GM21423 (cell line): Measurements from ENCODE around the gene CHURC1.

Source experiments
- ATAC-seq: cut with Tn5 transposase; IDR thresholded peaks from one replicate; pipeline ENCODE4 v1.9.1; 2021; ENCODE audit warnings: mild to moderate bottlenecking, moderate library complexity; ENCODE audit not compliant: unreplicated experiment

Gene CHURC1

DNA sequence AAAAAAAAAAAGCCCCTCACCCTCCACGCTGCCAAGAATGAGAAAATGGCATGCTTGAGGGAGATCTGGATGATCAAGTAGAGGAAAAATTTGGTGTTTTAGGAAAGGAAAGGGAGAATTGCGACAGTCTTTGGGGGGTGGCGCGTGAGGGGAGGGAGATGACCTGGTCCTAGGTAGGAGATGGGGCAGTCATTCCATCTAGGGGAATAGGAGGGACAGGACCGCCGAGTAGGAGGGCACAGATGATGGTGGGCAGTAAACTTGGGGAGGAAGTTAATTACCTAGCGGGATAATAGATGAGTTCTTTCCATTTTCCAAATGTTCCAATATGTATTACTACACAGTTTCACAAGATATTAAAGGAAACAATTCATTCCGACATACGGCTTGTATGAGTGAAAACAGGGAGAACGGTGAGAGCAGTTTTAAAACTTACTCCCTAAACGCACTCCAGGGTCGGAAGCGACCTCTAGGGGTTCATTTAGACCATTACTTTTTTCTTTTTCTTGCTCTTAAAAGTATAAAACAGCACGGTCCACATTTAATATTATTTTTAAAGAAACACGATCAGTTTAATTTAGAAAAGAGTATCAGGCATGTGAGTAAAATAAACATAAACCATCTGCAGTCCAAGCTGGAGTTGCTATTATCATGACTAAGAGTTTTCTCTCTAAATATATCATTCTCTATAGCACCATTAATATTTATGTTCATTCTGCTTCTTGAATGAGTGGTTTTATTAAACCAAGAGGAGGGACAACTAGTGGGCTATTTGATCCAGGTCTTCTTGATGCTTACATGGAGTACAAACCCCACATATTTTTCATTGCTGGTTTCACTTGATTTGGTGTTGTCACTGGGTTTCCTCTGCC lies 69.4 kb downstream of the CHURC1 start:
- no peak for ATAC-seq
